ENCODE measurements around the gene CUL7. TPM values are rescaled to one million over a fixed set of nuclear protein-coding genes. Genes with fewer than 3 reads are reported as not detected.

The CUL7 gene
- total RNA-seq, 1 donor from 2014 or later: 7.0 TPM

DNA sequence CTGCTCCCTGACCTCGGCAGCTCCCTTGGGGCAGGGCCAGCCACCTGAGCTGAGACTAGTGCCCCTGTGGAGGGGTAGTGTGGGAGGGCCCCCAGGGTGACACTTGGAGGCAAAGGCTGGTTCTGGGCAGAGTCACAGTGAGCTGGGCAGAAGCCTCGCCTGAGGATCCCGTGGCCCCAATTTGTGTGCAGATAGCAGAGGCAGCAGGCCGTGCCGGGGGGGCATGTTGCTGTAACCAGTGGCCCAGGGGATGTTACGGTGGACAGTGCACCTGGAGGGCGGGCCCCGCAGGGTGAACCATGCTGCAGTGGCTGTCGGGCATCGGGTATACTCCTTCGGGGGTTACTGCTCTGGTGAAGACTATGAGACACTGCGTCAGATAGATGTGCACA is 36.7 kb downstream of the CUL7 start:
- intact Hi-C loops (cut with micrococcal nuclease): no loop called here
- peak overlapping the region; percentile 83 for H3K4me3 ChIP-seq

DNA sequence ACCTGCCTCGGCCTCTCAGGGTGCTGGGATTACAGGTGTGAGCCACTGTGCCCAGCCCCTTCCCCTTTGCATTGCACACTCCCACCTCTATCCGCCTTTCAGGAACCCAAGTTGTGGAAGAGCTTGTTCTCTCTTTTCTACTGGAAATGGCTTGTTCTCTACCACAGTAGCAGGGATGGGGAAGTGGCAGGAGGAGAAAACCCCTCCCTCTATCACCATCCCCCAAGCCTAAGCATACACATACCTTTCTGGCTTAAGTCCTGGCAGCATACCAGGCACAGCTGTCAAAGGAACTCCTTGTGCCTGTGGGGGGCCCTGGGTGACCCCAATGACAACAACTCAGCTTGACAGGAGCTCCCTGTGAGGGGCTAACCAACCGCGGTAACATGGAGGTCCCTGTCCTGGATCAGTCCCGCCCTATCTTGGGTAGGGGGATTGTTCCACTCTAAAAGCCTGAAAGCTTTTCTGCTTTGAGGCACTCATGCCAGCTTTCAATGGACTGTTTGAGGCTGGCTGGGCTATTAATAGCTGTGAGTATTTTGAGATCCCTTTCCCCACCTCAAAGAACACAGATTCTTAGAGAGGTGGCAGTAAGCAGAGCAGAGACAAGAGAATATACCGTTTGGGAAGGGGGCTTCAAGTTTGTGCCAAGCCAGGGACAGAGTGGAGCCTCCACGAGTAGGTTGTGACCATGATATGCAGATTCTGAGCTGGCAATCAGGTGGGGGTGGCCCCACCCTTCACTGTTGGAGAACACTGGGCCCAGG is 37.3 kb downstream of the CUL7 start:
- TF ChIP-seq, protein P1, sequence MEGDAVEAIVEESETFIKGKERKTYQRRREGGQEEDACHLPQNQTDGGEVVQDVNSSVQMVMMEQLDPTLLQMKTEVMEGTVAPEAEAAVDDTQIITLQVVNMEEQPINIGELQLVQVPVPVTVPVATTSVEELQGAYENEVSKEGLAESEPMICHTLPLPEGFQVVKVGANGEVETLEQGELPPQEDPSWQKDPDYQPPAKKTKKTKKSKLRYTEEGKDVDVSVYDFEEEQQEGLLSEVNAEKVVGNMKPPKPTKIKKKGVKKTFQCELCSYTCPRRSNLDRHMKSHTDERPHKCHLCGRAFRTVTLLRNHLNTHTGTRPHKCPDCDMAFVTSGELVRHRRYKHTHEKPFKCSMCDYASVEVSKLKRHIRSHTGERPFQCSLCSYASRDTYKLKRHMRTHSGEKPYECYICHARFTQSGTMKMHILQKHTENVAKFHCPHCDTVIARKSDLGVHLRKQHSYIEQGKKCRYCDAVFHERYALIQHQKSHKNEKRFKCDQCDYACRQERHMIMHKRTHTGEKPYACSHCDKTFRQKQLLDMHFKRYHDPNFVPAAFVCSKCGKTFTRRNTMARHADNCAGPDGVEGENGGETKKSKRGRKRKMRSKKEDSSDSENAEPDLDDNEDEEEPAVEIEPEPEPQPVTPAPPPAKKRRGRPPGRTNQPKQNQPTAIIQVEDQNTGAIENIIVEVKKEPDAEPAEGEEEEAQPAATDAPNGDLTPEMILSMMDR (IDR thresholded peaks at IDR 0.05; ENCODE audit: borderline replicate concordance): no peak
- Histone ChIP-seq H3K36me3 (peaks cover 48% of the 10 kb centered on the region), H3K4me1 (peaks cover 70% of the 10 kb centered on the region), H3K9me3 (replicated peaks) (no peaks in the 10 kb centered on the region), H3K27me3 (ENCODE audit: low read depth) (no peaks in the 10 kb centered on the region), H3K27ac (replicated peaks) (peak overlapping the region; percentile 89), H3K4me3 (peak overlapping the region; percentile 83)
- no peak for DNase-seq
- intact Hi-C loops (cut with micrococcal nuclease): no loop called here

More for the DNA sequence above, 36.7 kb downstream of the CUL7 start:
- H3K27me3 ChIP-seq (ENCODE audit: low read depth): no peaks in the 10 kb centered on the region
- H3K36me3 ChIP-seq: peaks cover 42% of the 10 kb centered on the region
- TF ChIP-seq, protein P1 (IDR thresholded peaks at IDR 0.05; ENCODE audit: borderline replicate concordance): no peak
- peaks cover 75% of the 10 kb centered on the region for H3K4me1 ChIP-seq
- peak; percentile 40 for DNase-seq
- no peaks in the 10 kb centered on the region for H3K9me3 ChIP-seq (replicated peaks)
- H3K27ac ChIP-seq (replicated peaks): peak overlapping the region; percentile 89

DNA sequence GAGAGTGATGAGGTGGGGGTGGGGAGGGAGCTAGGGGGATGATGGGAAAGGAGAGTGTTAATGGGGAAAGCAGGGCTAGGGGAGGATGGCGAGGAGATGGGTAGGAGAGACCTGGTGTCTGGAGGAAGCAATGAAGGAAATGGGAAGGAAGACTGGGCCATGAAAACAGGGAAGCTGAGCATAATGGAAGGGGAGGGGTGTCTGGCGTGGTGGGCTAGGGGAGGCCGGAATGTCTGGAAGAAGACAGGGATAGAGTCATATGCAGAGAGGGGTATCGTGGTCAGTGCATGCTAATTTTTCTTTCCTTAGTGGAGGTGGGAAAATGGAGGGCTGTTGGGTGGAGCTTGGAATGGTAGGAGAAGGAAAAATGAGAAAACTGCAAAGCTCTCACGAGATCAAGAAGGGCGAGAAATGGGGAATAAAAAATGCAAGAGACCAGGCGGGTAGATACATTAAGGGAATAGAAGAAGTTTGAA is 39.2 kb downstream of the CUL7 start:
- Histone ChIP-seq H3K4me1 (peaks cover 61% of the 10 kb centered on the region), H3K27ac (replicated peaks) (peak overlapping the region; percentile 89), H3K36me3 (peaks cover 51% of the 10 kb centered on the region), H3K4me3 (peak overlapping the region; percentile 83), H3K9me3 (replicated peaks) (no peaks in the 10 kb centered on the region), H3K27me3 (ENCODE audit: low read depth) (no peaks in the 10 kb centered on the region)
- DNase-seq: no peak
- TF ChIP-seq, protein P1 (IDR thresholded peaks at IDR 0.05; ENCODE audit: borderline replicate concordance): no peak
- intact Hi-C loops (cut with micrococcal nuclease): no loop called here

DNA sequence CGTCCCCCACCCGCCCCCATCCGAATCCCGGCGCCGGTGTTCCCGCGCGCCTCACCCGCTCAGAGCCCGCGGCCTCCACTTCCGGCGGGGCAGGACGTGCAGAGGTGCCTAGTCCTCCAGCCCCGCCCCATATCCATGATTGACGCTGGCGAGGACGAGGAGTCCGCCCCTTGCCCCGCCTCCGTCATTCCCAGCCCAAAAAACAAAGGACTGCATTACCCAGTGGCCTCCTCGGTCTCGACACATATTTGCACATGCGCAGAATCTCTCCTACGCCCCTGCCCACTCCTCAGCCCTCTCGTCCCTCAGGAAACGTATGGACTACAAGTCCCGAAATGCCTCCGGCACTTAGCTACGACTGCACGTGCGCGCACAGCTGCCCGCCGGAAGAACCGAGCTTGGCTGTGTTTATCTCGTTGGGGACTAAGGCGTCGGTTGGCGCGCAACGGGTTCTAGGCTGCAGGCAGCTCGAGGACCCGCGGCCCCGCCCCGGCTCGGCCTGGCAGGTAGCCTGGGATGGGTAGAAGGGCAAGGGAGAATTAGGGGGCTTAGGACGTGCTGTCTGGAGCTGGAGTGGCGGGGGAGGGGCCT is 39.7 kb downstream of the CUL7 start, which contains the start of the genes KLHDC3 and MEA1:
KLHDC3 (plus strand) TSS at position 407 of the 591 bp plus-strand sequence. CDS start 2,944 bp downstream, outside the sequence.
MEA1 (minus strand) TSS at position 104 of the 591 bp plus-strand sequence. CDS start 133 bp downstream, outside the sequence.
- intact Hi-C loops (cut with micrococcal nuclease): no loop called here
- Histone ChIP-seq H3K27me3 (ENCODE audit: low read depth) (no peaks in the 10 kb centered on the region), H3K27ac (replicated peaks) (peak within 1 kb of the TSS; percentile 89), H3K9me3 (replicated peaks) (no peaks in the 10 kb centered on the region), H3K36me3 (peaks cover 49% of the 10 kb centered on the region), H3K4me1 (peaks cover 65% of the 10 kb centered on the region), H3K4me3 (peak within 1 kb of the TSS; percentile 83)
- DNase-seq: peak; percentile 99
- TF ChIP-seq, protein P1 (IDR thresholded peaks at IDR 0.05; ENCODE audit: borderline replicate concordance): no peak

DNA sequence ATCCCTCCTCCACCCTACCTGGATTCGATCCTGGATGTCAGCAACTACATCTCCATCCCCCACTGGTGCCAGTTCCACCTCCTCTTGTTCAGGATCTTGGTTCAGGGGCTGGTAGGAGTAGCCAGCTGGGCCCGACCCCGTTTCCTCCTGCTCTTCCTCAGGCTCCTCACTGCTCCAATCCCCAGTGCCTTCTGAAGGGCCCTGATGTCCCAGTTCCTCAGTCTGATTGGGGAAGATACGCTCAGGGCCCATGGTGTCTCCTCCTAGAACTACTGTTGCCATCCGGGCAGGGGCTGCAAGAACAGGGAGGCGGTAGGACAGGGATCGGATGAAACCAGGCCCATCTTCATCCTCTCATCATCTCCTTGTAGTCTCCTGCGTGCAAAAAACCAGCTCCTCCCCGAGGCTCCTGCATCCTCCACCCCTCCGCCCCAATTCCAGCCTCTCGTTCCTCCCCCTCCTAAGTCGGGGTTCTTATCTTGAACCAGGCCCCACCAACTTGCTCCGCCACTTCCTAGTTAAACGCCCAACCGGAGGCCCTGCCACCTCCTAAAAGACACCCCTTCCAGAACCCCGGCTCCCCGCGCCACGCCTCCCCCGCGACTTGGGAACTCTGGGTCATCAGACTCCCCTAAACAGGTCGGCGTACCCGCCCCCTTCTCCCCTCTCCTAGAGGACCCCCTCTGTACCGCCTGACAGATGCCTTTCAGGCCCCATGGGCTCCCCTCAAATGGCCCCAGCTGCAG is 40.4 kb downstream of the CUL7 start:
- H3K9me3 ChIP-seq (replicated peaks): no peaks in the 10 kb centered on the region
- peaks cover 49% of the 10 kb centered on the region for H3K36me3 ChIP-seq
- H3K27me3 ChIP-seq (ENCODE audit: low read depth): no peaks in the 10 kb centered on the region
- peak overlapping the region; percentile 89 for H3K27ac ChIP-seq (replicated peaks)
- TF ChIP-seq, protein P1 (IDR thresholded peaks at IDR 0.05; ENCODE audit: borderline replicate concordance): no peak
- intact Hi-C loops (cut with micrococcal nuclease): no loop called here
- H3K4me3 ChIP-seq: peak overlapping the region; percentile 83
- peaks cover 62% of the 10 kb centered on the region for H3K4me1 ChIP-seq
- DNase-seq: no peak
